ENCODE data around the gene JPH4.

The JPH4 gene

DNA sequence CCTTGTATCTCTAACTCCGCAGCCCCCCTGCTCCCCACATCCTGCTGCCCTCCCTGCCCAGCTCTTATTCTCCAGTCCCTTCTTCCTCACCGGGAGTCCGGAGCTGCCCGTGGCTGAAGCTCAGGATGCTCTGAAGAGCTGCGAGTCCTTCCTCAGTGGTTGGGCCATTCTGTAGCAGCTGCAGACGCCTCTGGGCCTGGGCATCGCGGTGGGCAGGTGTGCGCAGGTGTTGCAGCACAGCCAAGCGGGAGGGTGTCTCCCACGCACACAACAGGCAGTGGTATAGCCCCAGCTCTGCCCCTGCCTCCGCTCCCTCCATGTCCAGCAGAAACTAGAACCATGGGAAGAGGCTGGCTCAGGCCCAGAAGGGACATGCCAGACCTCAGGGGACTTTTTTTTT, 47.2 kb downstream of the JPH4 start:
- no peak overlapping the region for H3K4me3 ChIP-seq (ENCODE audit: low read length)
- no peak for DNase-seq (ENCODE audit: low read depth)
- TF ChIP-seq, protein P1, sequence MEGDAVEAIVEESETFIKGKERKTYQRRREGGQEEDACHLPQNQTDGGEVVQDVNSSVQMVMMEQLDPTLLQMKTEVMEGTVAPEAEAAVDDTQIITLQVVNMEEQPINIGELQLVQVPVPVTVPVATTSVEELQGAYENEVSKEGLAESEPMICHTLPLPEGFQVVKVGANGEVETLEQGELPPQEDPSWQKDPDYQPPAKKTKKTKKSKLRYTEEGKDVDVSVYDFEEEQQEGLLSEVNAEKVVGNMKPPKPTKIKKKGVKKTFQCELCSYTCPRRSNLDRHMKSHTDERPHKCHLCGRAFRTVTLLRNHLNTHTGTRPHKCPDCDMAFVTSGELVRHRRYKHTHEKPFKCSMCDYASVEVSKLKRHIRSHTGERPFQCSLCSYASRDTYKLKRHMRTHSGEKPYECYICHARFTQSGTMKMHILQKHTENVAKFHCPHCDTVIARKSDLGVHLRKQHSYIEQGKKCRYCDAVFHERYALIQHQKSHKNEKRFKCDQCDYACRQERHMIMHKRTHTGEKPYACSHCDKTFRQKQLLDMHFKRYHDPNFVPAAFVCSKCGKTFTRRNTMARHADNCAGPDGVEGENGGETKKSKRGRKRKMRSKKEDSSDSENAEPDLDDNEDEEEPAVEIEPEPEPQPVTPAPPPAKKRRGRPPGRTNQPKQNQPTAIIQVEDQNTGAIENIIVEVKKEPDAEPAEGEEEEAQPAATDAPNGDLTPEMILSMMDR (conservative IDR thresholded peaks at IDR 0.05; ENCODE audit: low read depth, low read length): no peak

DNA sequence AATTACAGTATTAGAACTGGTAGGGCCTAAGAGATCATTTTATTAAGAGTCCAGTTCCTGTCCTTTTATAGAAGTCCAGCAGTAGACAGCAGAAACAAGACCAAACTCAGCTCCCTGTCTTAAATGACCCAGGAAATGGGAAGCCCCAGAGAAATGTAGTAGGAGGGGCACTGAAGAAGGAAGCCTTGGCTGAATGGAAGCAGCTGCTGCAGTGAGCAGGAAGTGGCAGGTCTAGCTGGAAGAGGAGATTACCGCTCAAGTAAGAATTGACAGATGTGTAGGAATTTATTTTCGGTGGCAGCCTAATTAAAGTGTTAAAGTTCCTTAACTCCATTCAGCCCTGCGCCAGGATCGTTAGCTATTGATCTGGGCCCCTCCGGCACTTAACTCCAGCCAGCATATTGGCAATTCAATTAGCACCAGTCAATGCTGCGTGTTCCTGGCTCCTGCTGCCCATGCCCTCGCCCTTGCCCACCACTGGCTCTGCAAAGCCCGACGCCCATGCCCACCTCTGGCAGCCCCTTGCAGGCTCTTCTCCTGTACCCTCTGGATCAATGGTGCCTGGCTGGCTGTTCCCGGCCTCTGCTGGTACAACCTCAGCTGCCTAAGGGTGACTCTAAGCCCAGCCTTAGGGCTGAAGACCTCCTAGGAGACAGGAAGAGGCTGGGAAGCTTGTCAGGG, 48.1 kb downstream of the JPH4 start:
- no peak overlapping the region for H3K4me3 ChIP-seq (ENCODE audit: low read length)
- DNase-seq (ENCODE audit: low read depth): no peak
- TF ChIP-seq, protein P1 (conservative IDR thresholded peaks at IDR 0.05; ENCODE audit: low read depth, low read length): no peak

DNA sequence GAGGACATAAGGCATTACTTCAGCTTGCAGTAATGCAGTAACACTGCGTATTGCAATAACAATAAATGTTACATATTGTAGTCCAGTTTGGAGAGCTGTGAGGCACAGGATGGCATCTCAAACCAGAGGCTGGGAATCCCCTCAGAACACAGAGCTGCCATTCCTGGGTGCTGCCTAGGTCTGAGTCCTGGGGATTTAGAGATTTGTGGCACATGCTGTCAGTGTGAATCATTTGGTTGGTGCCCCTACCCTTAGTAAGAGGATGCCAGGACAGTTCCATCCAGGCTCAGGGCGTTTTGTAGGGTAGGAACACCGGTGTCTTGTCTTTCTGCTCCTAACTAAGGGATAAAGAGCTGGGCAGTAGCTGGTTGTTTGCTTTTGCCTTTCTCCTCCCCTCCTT, 49.6 kb downstream of the JPH4 start:
- no peak overlapping the region for H3K4me3 ChIP-seq (ENCODE audit: low read length)
- no peak for DNase-seq (ENCODE audit: low read depth)
- TF ChIP-seq, protein P1 (conservative IDR thresholded peaks at IDR 0.05; ENCODE audit: low read depth, low read length): no peak

DNA sequence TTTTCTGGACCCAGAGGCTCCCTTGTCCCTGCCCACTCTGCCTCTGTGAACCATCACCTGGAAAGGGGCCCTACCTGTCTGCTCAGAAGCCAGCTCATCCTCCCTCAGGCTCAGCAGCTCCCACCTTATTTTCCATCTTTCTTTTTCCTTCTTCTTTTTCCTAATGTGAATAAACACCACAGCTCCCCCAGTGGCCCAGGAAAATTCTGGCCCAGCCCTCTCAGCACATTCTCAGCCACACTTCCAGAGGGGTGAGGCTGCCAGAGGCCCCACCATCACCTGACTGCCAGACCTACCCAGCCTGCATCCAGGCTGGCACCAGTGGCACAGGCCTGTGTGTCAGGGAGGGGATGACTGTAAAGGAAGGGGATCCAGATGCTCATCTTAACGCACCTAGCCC, 50.0 kb downstream of the JPH4 start:
- no peak overlapping the region for H3K4me3 ChIP-seq (ENCODE audit: low read length)
- no peak for DNase-seq (ENCODE audit: low read depth)
- TF ChIP-seq, protein P1 (conservative IDR thresholded peaks at IDR 0.05; ENCODE audit: low read depth, low read length): peak; percentile 38

DNA sequence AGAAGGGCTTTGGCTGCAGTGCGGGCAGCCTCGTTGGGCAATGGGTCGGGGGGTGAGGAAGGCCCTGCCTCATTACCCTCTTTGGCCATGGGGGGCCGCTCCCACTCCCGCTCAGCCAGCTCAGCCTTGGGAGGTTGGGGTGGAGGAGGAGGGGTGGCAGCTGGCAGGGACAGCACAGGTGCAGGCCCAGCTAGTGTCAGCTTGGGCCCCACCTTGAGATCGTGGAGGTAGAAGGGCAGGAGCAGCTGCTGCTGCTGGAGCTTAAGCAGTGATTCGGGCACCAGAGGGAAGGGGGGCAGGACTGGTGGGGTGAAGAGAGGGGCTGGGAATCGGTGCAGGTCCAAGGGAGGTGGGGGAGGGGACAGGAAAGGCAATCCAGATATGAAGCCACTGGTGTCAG, 53.0 kb downstream of the JPH4 start:
- TF ChIP-seq, protein P1 (conservative IDR thresholded peaks at IDR 0.05; ENCODE audit: low read depth, low read length): no peak
- no peak for DNase-seq (ENCODE audit: low read depth)
- no peak overlapping the region for H3K4me3 ChIP-seq (ENCODE audit: low read length)

DNA sequence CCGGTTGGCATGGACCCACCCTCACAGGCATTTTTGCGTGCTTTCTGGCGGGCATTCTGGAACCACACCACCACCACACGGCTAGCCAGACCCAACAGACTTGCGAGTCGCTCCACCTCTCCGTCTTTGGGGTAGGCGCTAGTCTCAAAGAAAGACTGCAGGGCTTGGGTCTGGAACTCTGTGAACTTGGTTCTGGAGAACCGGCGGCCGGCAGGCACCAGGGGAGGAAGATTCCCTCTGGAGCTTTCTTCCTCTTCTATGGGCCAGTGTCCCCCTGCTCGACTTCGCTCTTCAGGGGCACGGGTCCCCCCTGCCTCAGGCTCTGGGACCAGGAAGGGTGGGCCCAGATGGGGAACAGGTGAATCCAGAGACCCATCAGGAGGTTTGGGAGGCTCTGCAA, 53.6 kb downstream of the JPH4 start:
- TF ChIP-seq, protein P1 (conservative IDR thresholded peaks at IDR 0.05; ENCODE audit: low read depth, low read length): no peak
- DNase-seq (ENCODE audit: low read depth): no peak
- no peak overlapping the region for H3K4me3 ChIP-seq (ENCODE audit: low read length)

DNA sequence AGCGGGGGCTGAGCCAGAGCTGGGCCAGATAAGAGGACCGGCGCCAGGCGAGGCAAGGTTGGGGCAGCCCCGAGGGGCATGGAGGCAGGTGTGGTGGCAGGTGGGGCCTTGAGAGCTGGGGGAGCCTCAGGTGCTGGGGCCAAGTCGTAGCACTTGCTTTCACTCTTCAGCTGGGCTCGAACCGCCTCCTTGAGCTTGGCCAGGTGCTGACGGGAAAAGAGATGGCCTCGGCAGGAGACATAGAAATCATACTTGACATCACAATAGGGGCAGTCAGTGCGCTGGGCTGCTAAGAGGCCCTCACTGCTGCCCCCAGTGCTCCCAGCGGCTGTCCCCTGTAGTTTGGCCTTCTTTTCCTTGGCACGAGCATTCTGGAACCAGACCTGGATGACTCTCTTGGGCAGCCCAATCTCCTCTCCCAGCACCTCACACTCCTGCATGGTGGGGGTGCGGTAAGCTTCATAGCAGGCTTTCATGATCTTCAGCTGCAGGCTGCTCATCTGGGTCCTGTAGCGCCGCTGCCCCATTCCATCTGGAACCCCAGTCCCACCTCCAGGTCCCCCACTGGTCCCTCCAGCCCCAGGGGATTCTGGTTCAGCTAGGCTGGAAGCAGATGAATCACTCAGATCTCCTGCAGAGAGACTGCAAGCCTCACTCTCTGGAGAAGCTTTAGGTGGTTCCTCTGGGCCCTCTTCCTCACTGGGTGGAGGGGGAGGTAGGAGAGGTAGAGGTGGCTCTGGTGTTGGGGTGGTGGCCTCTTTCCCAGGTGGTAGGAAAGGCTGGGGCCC, 55.2 kb downstream of the JPH4 start:
- no peak for DNase-seq (ENCODE audit: low read depth)
- TF ChIP-seq, protein P1 (conservative IDR thresholded peaks at IDR 0.05; ENCODE audit: low read depth, low read length): no peak

More for the DNA sequence above, 55.2 kb downstream of the JPH4 start:
- H3K4me3 ChIP-seq (ENCODE audit: low read length): no peak overlapping the region

Data from retinal pigment epithelial cell (primary cell).